ENCODE data around the gene TNXB.

GRCh38 chr6:32084780-32085179 lies 24.4 kb downstream of the TNXB start:
- TF ChIP-seq, protein P1, sequence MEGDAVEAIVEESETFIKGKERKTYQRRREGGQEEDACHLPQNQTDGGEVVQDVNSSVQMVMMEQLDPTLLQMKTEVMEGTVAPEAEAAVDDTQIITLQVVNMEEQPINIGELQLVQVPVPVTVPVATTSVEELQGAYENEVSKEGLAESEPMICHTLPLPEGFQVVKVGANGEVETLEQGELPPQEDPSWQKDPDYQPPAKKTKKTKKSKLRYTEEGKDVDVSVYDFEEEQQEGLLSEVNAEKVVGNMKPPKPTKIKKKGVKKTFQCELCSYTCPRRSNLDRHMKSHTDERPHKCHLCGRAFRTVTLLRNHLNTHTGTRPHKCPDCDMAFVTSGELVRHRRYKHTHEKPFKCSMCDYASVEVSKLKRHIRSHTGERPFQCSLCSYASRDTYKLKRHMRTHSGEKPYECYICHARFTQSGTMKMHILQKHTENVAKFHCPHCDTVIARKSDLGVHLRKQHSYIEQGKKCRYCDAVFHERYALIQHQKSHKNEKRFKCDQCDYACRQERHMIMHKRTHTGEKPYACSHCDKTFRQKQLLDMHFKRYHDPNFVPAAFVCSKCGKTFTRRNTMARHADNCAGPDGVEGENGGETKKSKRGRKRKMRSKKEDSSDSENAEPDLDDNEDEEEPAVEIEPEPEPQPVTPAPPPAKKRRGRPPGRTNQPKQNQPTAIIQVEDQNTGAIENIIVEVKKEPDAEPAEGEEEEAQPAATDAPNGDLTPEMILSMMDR (IDR thresholded peaks at IDR 0.05) = no peak
- TF ChIP-seq POLR2AphosphoS5 (IDR thresholded peaks at IDR 0.05; ENCODE audit: low read depth, low read length) = no peak
